ENCODE results near the gene ATP2A3. TPM values are rescaled to one million over a fixed set of nuclear protein-coding genes. Genes with fewer than 3 reads are reported as not detected.

Gene ATP2A3
- total RNA-seq, 1 experiment from 2014 or later: 13.3 TPM

DNA sequence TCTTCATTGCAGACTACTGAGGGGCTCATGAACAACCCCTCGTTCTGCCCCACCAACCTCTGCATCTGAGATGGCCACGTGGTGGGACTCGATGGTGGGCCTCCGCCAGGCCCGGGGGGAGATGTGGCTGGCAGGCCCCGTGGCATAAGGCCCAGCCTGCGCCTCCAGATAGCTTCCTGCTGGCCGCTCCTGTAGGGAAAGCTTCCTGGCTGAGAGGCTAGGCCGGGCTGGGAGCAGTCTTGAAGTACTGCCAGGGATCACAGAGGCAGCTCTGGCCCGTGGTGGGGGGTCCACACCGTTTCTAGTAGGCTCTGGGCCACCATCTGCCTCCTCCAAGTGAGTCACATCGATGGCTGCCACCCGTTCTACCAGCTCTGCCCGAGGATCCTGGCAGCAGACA lies 79.0 kb downstream of the ATP2A3 start:
- Histone ChIP-seq H3K9ac (ENCODE audit: extremely low read depth, insufficient read length, low read length) (no peak overlapping the region), H3K27me3 (ENCODE audit: insufficient read depth, low read length) (no peaks in the 10 kb centered on the region), H2AK5ac (ENCODE audit: insufficient read length, low read length) (no peak overlapping the region), H2AFZ (ENCODE audit: low read length) (no peak overlapping the region), H2BK5ac (ENCODE audit: insufficient read length, low read length) (no peak overlapping the region), H3K27ac (ENCODE audit: insufficient read length, low read depth, low read length) (no peak overlapping the region), H3K9me3 (ENCODE audit: control insufficient read depth, low read depth, low read length) (no peaks in the 10 kb centered on the region), H4K91ac (ENCODE audit: insufficient read length, low read depth, low read length) (no peak overlapping the region), H3K79me1 (ENCODE audit: insufficient read depth, low read depth, low read length, poor library complexity, severe bottlenecking) (no peaks in the 10 kb centered on the region), H4K8ac (replicated peaks; ENCODE audit: insufficient read length, low read depth, low read length) (no peak overlapping the region), H3T11ph (ENCODE audit: low read length) (no peak overlapping the region), H3K14ac (ENCODE audit: insufficient read depth, low read length) (no peak overlapping the region), H3K56ac (ENCODE audit: insufficient read length, low read depth, low read length) (no peak overlapping the region), H3K4ac (ENCODE audit: low read depth, low read length) (no peak overlapping the region), H2BK120ac (ENCODE audit: low read depth, low read length, poor library complexity, severe bottlenecking) (no peak overlapping the region), H3K23me2 (ENCODE audit: insufficient read length, low read depth, low read length, poor library complexity, severe bottlenecking) (no peaks in the 10 kb centered on the region), H2BK20ac (ENCODE audit: low read depth, low read length, poor library complexity, severe bottlenecking) (no peak overlapping the region), H3K79me2 (ENCODE audit: insufficient read depth, low read length) (no peaks in the 10 kb centered on the region), H2BK12ac (ENCODE audit: insufficient read length, low read depth, low read length) (no peak overlapping the region), H4K5ac (ENCODE audit: insufficient read length, low read depth, low read length) (no peak overlapping the region), H4K20me1 (ENCODE audit: control insufficient read depth, insufficient read depth, insufficient read length) (no peaks in the 10 kb centered on the region), H2BK15ac (ENCODE audit: low read depth, low read length) (no peak overlapping the region), H3K23ac (ENCODE audit: insufficient read length, low read depth, low read length) (no peak overlapping the region), H3K18ac (ENCODE audit: insufficient read length, low read depth, low read length) (no peak overlapping the region), H3K4me1 (ENCODE audit: insufficient read depth, low read length) (no peaks in the 10 kb centered on the region), H3K4me2 (ENCODE audit: insufficient read depth, insufficient read length, low read length) (no peak overlapping the region)
- Mint-ChIP-seq H3K9me3 (no peaks in the 10 kb centered on the region), H3K27ac (no peak overlapping the region), H3K27me3 (ENCODE audit: low read depth) (0 out of 2 replicates have a peak, but pooled peaks cover 2% of the 10 kb centered on the region), H3K4me3 (no peak overlapping the region), H3K36me3 (ENCODE audit: insufficient read depth in 1 of 3, low read depth in 3 of 3) (peaks cover 0 to 7% (median 1%) of the 10 kb centered on the region in 3 experiments; a peak in 4 of 7 replicates), H3K4me1 (peaks cover 8 to 26% of the 10 kb centered on the region in 2 experiments)
- no CpG with 5 or more reads among the region's 14 CpGs for WGBS (ENCODE audit: extremely low coverage, insufficient read length, low lambda C conversion rate)
- no peak for DNase-seq
- TF ChIP-seq, protein P1, sequence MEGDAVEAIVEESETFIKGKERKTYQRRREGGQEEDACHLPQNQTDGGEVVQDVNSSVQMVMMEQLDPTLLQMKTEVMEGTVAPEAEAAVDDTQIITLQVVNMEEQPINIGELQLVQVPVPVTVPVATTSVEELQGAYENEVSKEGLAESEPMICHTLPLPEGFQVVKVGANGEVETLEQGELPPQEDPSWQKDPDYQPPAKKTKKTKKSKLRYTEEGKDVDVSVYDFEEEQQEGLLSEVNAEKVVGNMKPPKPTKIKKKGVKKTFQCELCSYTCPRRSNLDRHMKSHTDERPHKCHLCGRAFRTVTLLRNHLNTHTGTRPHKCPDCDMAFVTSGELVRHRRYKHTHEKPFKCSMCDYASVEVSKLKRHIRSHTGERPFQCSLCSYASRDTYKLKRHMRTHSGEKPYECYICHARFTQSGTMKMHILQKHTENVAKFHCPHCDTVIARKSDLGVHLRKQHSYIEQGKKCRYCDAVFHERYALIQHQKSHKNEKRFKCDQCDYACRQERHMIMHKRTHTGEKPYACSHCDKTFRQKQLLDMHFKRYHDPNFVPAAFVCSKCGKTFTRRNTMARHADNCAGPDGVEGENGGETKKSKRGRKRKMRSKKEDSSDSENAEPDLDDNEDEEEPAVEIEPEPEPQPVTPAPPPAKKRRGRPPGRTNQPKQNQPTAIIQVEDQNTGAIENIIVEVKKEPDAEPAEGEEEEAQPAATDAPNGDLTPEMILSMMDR (conservative IDR thresholded peaks at IDR 0.05): no peak

Measured in H9 (cell line).